SW480 (cell line): ENCODE measurements around the gene BICRAL.
"Not testable (repeated sequence)": the region's sequence is repeated elsewhere in the genome, so short reads cannot be mapped to it uniquely, and the experiment has no call there.

Experiments
- DNase-seq: peaks from one replicate; pipeline ENCODE4 v3.0.0-alpha.2; 2016; ENCODE audit warnings: low spot score

The BICRAL gene

DNA sequence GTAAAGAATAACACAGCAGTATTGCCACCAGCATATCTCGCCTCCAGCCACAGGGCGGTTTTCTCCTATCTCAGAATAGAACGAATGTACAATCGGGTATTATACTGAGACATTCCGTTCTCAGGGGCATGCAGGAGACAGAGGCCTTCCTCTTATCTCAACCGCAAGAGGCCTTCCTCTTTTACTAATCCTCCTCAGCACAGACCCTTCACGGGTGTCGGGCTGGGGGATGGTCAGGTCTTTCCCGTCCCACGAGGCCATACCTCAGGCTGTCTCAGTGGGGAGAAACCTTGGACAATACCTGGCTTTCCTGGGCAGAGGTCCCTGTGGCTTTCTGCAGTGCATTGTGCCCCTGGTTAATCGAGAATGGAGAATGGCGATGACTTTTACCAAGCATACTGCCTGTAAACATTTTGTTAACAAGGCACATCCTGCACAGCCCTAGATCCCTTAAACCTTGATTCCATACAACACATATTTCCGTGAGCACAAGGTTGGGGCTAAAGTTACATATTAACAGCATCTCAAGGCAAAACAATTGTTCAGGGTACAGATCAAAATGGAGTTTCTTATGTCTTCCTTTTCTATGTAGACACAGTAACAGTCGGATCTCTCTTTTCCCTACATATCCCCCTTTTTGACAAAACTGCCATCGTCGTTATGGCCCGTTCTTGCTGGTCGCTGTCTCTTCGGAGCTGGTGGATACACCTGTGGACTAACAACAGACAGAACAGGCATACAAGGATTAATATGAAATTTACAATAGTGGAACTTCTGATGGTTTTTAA lies 112.4 kb downstream of the BICRAL start:
- DNase-seq: not testable (repeated sequence)

DNA sequence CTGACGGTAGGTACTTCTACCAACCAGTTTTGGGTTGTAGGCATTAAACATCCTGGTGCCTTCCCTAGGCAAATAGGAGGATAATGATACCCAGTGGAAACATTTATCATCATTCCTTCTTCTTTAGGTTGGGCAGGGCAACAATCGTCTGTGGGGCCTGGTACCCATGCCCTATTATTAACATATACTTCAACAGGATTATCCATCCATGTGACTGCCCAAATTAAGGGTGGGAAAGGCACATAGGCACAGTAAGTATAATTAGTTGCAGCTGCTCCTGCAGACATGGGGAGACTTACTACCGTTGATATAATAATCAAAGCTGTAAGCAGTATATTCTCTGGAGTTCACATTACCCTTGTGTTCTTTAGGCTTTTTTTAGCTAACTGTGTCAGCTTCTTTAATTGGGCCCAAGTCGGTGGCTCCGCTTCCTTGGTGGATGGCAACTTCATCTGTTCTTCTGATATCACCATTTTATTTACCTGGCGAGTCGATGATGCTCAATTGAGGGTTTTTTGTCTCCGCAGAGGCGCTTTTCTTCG lies 114.4 kb downstream of the BICRAL start:
- no peak for DNase-seq

DNA sequence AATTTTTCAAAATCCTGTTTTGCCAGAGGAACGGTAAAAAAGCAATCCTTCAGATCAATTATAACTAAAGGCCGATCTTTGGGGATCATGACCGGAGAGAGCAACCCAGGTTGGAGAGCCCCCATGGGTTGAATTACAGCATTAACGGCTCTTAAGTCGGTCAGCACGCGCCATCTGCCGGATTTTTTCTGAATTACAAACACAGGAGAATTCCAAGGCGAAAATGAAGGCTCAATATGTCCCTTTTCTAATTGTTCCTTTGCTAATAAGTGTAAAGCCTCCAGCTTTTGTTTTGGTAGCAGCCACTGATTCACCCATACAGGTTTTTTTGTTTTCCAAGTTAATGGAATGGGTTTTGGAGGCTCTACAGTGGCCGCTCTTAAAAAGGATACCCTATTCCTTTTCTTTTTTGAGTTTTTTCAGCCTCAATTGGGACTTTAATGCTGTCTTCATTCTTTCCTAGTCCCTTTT lies 117.1 kb downstream of the BICRAL start:
- DNase-seq: peak; percentile 41

DNA sequence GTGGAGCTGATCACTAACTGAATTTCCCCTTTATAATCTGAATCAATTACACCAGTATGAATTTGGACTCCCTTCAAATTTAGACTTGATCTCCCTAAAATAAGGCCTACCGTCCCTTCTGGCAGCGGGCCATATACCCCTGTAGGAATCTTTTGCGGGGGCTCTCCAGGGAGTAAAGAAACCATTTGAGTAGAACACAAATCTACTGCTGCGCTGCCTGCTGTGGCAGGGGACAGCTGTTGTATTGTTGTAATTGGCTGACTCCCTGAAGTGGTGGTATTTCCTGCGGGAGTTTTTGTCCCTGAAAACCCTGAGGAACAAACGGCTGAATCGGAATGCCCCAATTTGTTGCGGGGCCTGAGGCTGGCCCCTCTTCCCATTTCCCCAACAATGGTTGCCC lies 118.0 kb downstream of the BICRAL start:
- DNase-seq: no peak

DNA sequence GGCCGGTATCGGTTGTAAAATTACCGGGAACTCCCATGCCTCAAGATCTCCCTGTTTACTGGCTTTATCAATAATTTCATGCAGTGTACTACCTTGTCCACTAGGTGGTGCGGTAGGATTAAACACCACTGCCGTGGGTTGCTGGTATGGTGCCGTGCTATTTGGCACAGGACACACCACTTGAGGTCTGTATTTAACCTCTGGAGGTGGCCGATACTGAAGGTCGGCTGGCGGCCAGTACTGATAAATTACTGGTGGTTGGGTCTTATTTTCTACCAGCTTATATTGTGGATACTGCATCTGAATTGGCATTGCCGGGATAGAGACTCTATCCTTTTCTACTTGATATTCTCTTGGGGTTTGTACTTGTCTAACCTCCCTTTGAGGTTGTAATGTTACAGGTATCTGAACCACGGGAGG lies 119.7 kb downstream of the BICRAL start:
- peak; percentile 73 for DNase-seq

DNA sequence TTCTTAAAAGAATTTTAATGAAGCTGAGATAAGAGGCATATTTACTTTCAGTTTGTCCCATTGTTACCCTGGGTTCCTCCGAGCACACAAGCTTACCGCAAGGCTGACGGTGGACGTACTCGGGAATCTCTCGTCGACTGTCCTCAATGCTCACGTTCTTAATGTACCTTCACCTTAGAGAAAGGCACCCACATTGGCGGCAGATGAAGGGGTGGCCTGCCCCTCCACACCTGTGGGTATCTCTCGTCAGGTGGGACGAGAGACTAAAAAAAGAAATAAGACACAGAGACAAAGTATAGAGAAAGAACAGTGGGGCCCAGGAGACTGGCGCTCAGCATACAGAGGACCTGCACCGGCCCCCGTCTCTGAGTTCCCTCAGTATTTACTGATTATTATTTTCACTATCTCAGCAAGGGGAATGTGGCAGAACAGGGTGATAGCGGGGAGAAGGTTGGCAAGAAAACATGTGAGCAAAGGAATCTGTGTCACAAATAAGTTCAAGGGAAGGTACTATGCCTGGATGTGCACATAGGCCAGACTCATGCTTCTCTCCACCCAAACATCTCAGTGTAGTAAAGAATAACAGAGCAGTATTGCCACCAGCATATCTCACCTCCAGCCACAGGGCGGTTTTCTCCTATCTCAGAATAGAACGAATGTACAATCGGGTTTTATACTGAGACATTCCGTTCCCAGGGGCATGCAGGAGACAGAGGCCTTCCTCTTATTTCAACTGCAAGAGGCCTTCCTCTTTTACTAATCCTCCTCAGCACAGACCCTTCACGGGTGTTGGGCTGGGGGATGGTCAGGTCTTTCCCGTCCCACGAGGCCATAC lies 120.8 kb downstream of the BICRAL start:
- not testable (repeated sequence) for DNase-seq

DNA sequence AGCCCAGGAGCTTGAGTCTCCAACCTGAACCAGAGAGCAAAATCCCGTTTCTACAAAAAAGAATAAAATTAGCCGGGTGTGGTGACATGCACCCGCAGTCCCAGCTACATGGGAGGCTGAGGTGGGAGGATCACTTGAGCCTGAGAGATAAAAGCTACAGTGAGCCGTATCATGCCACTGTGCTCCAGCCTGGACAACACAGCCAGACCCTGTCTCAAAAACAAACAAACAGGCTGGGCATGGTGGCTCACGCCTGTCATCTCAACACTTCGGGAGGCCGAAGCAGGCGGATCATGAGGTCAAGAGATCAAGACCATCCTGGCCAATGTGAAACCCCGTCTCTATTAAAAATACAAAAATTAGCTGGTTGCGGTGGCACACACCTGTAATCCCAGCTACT lies 122.6 kb downstream of the BICRAL start:
- DNase-seq: no peak

DNA sequence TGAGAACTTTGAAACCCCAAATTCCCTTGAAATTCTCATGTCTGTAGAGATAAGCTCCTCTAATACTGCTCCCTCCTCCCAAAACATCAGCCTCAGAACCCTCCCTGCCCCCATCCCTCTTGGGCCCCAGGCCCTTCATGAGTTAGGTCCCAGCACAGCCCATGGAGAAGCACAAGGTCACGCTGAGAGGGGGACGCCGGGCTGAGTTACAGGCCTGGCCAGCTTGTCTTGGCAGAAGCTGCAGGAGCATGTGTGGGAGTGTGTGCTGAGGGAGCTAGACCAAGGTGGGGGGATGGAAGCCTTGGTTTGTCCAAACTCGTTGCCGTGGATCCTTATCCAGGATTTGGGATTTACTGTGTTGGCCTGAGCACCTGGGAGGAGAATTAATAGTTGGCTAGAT lies 125.5 kb downstream of the BICRAL start:
- no peak for DNase-seq

DNA sequence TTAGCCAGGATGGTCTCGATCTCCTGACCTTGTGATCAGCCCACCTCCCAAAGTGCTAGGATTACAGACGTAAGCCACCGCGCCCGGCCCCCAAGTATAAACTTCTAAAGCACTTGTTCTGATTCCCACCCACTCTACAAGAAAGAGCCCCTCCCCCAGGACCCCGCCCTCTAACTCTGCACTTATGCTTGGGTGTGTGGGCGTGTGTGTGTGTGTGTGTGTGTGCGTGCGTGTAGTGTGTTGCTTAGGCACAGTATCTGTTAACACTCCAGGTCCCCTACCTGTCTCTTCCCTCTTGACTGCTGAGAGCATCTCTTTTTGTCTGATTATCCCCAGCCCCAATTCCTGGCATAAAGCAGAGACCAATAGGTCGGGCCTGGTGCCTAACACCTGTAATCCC lies 128.0 kb downstream of the BICRAL start:
- DNase-seq: no peak

DNA sequence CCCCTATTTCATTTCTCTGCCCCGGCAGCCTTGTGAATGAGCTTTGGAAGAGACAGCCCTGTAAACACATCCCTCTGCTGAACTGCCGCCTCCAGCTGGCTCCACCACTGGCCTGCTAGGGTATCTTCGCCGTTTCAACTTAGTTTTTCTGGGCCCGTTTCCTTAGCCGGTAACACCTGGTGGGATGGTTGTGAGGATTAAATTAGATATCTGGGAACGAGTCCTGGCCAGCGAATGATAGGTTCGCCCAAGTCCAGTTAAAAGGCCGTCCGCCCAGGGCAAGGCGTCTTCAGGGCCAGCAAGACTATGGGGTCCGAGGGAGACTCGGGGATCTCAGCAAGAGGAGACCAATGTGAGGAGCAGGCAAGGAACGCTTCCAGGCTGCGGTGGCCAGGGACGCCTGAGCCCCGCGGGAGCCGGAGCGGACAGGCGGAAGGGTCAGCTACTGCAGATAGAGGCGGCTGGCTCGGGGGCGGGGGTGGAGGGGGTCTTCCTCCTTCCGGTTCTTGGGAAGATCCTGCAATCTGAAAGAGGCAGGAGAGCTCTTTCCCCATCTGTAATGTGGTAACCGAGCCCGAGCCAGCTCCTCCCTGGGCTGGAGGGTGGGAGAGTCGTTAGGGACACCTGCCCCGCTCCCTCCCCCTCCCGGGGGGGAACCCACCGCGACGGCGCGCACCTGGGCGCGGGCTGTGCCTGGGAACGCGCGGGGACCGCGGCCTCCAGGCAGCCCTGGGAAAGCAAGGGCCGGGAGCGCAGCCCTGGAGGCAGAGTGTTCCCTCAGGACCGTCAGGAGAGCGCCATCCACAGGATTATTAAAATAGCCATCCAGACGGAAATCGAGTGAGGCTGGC lies 129.5 kb downstream of the BICRAL start:
- DNase-seq: no peak

DNA sequence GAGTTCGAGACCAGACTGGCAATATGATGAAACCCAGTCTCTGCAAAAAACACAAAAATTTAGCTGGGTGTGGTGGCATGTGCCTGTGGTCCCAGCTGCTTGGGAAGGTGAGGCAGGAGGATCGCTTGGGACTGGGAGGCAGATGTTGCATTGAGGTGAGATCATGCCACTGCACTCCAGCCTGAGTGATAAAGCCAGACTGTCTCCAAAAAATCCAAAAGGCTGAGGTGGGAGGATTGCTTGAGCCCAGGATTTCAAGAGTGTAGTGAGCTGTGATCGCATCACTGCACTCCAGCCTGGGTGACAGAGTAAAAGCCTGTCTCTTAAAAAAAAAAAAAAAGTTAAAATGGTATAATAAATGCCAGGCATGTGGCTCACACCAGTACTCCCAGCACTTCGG lies 132.7 kb downstream of the BICRAL start:
- DNase-seq: no peak

DNA sequence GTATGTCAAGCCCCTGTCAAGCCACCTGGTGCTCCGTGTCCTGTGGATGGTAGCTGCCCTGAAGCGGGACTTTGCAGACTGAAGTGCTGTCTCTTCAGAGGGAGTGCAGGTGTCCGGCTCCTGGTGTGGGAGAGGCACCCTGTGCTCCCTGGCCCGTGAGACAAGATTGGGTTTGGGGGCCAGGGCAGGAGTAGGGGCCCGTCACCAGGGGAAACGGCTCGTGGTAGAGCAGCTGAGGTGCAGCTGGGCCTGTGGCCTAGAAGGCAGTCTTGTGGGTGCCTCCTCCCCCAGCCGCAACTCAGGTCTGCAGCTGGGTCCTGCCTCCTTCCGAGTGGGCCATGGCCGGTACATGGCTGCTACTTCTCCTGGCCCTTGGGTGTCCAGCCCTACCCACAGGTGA lies 133.9 kb downstream of the BICRAL start, which contains the start of gene PTCRA:
PTCRA (plus strand) TSS at position 322 of the 400 bp plus-strand sequence; CDS start at position 339, 17 bp downstream.
- DNase-seq: no peak

DNA sequence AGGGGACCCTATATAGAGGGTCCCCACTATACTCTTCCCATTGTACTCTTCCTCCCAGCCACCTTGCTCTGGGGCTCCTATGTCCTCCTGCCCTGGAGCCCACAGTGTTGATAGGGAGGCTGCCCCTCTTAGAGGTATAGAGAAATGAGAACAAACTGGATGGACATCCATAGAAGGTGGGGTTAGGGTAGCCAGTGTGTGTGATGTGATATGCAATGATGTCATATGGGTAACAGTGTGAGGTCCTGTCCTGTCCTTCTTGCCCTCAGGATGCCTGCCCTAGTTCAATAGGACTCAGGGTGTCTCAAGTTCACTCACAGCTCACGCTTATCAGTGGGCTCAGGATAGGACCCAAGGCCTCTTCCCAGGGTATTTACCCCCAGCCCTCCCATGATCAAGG lies 134.4 kb downstream of the BICRAL start:
- no peak for DNase-seq
